GM19035 (cell line): ENCODE data around the gene SPATS2L.

ENCODE experiments used
- ATAC-seq: cut with Tn5 transposase; IDR thresholded peaks from one replicate; pipeline ENCODE4 v1.9.1; 2021; ENCODE audit not compliant: unreplicated experiment

SPATS2L gene

DNA sequence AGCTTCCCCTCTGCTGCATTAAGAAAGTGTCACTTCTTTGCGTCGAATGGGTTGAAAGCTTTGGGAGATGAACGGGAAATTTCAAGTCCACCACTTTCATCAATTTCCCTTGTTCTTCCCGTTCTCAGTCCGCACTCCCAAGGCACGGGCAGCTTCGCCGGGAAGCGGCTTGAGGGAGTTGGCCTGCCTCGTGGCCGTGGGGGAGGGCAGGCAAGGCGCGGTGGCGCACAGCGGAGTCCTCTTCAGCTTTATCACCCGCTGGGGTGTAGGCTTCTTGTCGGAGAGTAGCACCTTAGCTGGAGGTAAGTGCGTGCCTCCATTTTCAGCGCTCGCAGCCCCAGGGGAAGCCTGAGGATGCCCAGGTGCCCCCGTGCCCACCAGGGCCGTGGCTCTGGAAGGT, 183.5 kb downstream of the SPATS2L start:
- no peak for ATAC-seq

DNA sequence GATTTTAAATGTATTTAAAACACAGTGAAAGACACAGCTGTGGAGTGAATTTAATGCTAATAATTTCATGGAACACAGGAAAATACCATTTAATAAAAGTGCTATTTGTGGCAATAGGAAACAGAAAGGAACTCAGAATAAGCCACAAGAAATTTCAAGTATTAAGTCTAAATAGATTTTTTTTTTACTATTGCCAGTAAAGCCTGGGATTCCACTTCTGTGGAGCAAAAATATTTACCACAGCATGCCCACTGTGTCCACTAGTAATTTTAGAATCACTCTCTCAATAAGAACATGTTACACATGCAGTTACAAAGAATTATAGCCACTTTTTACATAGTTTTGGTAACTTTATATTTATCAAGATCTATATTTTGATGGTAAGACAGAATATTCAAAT, 186.2 kb downstream of the SPATS2L start:
- ATAC-seq, result no peak

DNA sequence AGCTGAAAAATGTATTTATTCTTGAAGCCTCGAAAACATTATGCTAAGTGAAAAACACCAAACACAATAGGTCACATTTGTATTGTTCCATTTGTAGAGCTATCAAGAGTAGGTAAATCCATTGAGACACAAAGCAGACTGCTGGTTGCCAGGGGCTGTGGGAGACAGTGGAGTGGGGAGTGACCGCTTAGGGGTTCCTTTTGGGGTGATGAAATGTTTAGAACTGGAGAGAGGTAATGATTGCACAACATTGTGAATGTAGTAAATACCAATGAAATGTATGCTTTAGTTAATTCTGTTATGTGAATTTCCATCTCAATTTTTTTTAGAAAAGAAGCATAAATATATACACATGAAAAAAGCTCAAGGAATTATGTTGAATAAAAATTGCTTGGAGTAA, 187.6 kb downstream of the SPATS2L start:
- no peak for ATAC-seq

DNA sequence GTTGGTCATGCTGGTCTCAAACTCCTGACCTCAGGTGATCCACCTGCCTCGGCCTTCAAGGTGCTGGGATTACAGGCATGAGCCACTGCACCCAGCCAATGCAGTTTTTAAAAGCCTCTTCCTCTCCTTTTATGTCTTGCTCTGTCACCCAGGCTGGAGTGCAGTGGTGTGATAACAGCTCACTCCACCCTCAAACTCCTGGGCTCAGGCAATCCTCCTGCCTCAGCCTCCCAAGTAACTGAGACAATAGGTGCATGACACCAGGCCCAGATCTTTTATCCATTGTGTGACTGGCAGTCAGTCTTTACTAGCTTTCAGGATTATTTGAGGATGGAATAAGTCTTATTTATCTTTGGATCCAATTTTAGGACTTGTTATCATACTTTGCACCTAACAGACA, 190.2 kb downstream of the SPATS2L start:
- no peak for ATAC-seq

DNA sequence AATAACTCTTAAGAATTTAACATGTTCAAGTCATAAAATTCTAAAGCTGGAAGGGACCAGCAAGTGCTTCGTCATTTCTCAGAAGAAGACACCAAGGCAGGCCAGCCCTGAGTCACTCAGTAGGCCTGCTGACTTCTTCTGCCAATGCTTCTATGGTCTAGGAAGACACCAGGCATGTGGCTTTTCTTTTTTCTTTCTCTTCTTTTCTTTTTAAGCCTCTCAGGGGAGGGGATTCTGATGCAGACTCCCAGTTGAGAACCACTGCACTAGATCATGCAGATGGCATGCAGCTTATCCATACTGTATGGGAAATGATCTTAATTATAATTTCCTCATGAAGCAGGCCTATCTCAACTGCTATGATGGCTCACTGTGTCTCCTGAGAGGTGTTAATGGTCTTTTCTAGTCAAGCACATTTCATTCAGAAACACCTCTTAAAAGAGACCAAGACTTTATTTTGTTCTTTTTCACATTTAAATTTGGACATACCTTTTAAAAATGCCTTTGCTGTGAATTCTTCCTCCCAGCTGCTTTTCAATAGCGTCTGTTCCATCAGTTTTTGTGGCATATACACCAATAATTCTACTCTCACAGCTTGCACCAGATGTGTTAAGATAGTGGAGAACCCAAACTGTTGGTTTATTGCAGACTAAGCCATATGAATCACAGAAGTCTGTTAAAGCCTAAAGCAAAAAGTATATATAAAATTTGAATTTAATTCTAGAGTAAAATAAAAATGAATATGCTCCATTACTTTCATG, 192.1 kb downstream of the SPATS2L start:
- ATAC-seq, result no peak

DNA sequence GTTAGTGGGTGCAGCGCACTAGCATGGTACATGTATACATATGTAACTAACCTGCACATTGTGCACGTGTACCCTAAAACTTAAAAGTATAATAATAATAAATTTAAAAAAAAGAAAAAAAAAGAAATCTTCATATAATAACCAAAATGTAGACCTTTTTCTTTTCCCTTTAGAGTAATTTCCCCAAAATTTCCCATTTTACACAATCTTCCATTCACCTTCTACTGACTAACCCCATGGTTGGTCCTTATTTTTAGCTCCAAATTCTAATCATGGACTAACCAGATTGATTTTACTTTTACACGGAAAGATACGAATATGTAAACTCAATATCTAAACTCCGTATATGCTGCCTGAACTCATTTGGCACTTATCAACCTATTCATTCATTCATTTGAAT, 195.7 kb downstream of the SPATS2L start:
- no peak for ATAC-seq

DNA sequence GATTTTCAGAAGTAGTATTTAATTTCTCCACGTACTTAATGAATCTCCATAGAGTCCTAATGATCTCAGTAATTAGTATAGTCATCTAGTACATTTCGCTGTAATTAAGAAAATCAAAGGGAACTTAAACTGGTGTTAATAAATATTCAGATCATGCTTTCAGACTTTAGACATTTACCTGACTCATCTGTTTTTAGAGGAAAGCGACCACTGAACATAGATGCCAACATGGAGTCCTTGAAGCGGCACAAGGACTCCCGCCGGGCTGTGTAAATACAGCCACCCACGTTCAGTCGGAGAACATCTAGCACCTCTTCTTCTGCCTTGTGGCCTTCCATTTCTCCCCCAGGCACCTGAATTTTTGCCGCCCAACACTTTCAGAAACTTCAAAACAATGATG, 200.2 kb downstream of the SPATS2L start:
- no peak for ATAC-seq

DNA sequence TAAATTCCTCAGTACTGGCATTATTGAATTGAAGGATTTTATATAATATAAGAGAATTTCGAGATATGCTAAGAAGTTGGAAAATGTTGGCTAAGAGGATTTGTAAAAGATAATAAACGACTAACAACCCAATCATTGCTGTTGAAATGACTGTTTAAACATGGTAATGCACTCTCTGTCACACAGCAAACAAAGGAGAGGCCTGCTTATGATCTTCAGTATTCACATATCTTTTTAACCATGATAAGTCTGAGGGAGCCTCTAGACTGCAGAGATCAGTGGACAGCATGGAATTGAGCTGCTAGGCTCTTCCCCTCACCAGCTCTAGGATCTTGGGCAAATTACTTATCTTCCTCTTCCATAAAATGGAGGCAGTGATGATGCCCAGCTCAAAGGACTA, 200.7 kb downstream of the SPATS2L start:
- no peak for ATAC-seq

DNA sequence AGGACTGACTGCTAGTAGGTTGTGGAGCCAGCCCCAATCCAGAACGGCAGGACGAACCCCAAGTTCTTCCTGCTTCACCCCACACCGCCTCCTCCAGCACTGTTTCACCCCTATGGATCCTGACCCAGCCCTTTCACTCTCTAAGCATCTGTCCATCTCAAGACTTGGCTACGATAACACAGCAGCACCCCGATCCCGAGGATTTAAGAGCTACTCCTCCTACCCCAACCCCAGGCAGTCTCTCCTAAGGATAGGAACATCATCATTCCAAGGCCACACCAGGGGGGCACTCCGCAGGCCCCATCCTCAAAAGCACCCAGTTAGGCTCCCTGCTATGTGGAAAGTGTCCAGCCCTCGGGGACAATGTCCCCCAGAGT, 202.7 kb downstream of the SPATS2L start:
- ATAC-seq, result peak; percentile 4

DNA sequence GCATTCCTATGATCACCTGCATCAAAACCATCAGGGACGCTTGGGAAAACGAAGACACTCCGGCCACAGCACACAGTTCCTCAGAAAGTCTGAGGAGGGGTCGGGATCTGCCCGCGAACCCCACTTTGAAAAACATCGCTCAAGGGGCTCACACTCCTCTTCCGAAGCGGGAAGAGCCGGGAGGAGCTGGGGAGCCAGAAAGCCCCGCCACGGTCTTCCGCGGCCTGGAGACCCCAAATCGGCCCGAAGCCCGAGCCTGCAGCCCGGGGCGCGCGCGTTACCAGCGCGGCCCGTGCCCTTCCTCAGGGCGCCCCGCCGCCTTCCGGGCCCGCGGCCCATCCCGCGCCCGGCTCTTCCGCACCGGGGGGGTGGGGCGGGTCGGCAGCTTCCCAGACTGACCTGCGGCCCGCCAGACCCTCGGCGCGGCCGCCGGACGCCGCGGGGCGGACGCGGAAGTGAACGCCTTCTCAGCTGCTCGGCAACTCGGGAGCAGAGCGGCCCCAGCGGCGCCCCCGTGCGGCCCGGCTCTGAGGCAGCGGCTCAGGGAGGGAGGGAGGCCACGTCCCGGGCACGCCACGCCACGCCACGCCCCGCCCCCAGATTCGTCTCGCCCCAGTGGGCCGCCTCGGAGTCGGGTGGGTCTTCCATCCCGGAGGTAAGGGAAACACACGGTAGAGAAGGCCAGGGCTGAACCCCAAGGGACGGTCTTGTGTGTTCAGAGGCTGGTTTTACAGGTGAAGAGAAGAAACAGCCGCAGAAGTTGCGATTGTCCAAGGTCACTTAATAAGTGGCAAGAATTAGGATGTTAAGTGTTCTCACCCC, 203.3 kb downstream of the SPATS2L start, which contains the start of gene KCTD18:
Gene KCTD18 (minus strand): TSS at position 457 of the 822 bp plus-strand sequence. CDS start 3,052 bp downstream, outside the sequence.
- peak; percentile 98 for ATAC-seq

DNA sequence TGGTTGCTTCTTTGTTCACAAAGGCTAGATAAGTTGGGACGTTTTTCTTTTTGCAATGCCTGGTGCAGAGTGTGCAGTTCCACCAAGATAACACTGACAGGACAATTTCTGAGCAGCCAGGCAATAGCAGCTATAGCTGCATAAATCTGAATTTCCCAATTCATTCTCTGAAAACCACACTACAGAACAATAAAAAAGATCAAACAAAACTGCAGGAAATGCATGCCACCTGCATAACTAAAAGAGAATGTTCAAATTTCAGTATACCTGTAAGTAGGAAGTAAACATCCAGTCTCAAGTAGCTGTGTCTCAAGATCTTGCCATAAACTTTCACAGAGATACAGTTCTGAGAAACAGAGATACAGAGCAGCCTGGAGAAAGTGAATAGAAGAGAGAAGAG, 208.7 kb downstream of the SPATS2L start:
- no peak for ATAC-seq

DNA sequence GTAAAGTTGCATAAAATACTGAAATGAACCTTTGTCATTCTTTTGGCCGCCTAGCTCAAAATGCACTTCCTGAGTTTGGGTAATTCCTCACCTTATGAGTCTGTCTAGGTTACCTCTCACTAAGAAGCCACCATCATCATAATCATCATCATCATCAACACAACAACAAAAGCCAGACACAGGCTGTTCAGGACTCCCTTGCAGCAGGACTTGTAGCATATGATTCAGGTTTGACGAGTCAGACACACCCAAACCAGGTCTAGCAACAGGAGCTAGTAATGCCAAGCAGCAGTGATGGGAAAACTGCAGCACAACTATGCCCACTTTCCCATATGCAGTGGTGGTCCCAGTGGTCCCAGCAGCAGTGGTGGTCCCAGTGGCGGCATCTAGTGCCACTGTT, 216.7 kb downstream of the SPATS2L start:
- no peak for ATAC-seq

DNA sequence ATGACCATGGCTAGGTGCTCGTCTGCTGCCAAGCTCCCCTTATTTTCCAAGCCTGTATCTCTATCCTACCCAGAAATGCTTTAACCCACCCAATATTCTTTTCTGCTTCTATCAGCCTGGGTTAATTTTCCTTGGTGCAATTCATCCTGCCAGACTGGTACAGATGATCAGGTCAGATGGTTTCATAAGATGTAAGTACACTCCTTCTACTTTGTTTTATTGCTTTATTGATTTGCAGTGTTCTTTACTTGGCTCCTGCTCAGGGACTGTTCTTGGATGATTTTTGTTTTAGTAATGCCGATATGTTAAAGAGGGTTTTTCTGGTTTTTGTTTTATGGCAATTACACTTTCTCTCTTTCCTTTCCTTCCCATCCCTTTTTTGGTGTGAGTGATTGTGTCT, 217.1 kb downstream of the SPATS2L start:
- ATAC-seq, result no peak

DNA sequence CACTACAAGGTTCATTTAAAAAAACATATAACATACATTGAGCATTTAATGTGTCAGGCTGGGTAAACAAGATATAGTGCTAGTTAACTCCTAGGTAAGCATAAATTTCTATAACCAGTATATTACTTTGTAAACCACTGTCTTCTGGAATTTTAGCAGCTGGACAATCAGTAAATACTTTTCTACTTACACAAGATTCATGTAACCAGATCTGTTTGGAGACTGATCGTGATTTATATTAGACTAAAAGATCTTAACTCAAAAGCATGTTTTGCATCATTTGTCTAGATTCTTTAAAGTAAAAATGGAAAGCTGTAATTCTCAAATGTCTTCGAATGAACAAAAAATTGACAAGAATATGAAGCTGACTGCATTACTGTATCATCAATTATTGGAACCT, 218.6 kb downstream of the SPATS2L start:
- no peak for ATAC-seq

DNA sequence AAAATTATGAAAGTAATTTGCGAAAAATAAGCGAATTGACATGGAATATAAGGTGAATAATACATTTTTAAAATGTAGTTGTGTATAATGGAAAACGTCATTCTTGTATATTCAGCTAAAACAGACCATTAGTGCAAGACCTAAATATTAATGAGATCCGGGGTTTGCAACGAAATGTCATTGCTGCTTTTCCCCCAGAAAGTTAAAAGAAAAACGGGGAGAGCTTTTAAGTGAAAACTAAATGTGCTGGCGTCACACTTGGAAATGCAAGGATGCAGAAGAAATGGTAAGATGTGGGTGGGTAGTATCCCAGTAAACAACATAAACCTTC, 219.0 kb downstream of the SPATS2L start:
- ATAC-seq, result no peak

DNA sequence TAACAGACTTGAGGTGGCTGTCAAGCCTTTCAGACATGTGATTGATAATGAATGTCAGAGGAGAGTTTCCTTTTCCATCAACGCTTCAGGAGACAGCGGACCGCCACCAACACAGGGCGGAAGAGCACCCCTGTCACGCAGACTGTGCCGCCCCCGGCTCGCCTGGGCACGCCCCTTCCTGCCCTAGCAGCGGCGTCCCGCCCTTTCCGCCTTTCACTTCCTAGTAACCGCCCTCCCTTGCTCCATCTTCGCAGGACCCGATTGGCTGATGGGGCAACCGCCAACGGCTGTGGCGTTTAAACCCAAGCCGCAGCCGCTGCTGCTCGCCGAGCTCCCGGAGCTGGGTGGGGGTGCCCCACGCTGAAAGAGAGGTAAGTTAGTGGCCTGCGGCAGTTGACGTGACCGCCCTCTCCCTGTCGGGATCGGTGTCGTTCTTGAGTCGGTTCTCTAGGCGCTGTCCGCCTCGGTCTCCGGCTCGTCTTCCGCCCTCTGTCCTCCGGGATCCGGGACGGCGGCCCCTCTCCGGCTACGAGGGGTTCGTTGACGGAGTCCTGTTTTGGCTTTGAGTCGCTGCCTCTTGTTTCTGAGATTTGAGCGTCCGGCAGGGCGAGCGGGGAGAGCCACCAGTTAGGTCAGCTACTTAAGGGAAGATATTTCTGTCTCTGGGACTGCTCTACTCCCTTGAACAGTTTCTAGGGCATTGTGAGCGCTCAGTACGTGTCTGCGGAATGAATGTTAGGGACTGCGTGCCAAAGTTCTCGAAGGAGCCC, 219.6 kb downstream of the SPATS2L start, which contains the start of gene SGO2:
Gene SGO2 (plus strand): TSS at position 326 of the 770 bp plus-strand sequence. CDS start 6,769 bp downstream, outside the sequence.
- ATAC-seq, result peak; percentile 99

DNA sequence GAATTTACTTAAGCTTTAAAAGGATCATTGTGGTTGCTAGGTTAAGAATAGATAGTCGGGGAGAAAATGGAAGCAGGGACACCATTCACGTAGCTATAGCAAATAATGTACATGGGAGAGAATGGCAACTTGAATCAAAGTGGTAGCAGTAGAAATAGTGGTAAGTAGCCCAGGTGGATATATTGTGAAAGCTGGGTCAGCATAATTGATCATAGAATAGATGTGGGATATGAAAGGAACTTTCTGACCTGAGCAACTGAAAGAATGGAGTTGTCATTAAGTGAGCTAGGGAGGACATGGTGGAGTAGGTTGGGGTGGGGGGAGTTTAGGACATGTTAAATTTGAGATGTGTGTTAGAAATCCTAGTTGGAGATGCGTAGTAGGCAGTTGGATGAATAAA, 221.7 kb downstream of the SPATS2L start:
- no peak for ATAC-seq
